Mesenchymal stem cell (in vitro differentiated cells and primary cell): ENCODE measurements around the gene ZNF334.

ENCODE experiments used
- DNase-seq: peaks from one replicate; pipeline ENCODE4 v3.0.0-alpha.2; 2013
- H2AFZ ChIP-seq: one replicate; pipeline ENCODE4 v1.6.1; 2013; ENCODE audit warnings: low read depth, mild to moderate bottlenecking, control low read depth, inconsistent platforms, low read length, moderate library complexity
- H2AK5ac ChIP-seq: 2 replicates; pipeline ENCODE4 v1.6.1; 2013; ENCODE audit warnings: low read length, moderate library complexity, mild to moderate bottlenecking, inconsistent platforms; ENCODE audit not compliant: severe bottlenecking
- H2BK120ac ChIP-seq: one replicate; pipeline ENCODE4 v1.6.1; 2013; ENCODE audit warnings: low read depth, mild to moderate bottlenecking, inconsistent platforms, low read length, moderate library complexity
- H2BK12ac ChIP-seq, 2 experiments: one replicate each; pipeline ENCODE4 v1.6.1; 2013; ENCODE audit warnings: inconsistent platforms in 2 of 2, low read length in 2 of 2, mild to moderate bottlenecking in 2 of 2, moderate library complexity in 2 of 2, control low read depth in 1 of 2
- H2BK15ac ChIP-seq: one replicate; pipeline ENCODE4 v1.6.1; 2013; ENCODE audit warnings: mild to moderate bottlenecking, low read depth, inconsistent platforms; ENCODE audit not compliant: poor library complexity, severe bottlenecking
- H2BK5ac ChIP-seq: 2 replicates; pipeline ENCODE4 v1.6.1; 2013; ENCODE audit warnings: low read depth, mild to moderate bottlenecking, low read length, control low read depth, inconsistent platforms; ENCODE audit not compliant: poor library complexity, severe bottlenecking
- H3K14ac ChIP-seq, 2 experiments: one replicate each; pipeline ENCODE4 v1.6.1; 2013; ENCODE audit warnings: inconsistent platforms in 2 of 2, low read length in 2 of 2, control low read depth in 1 of 2, mild to moderate bottlenecking in 1 of 2, moderate library complexity in 1 of 2
- H3K18ac ChIP-seq, 2 experiments: one replicate each; pipeline ENCODE4 v1.6.1; 2013; ENCODE audit warnings: inconsistent platforms in 2 of 2, low read length in 2 of 2, control low read depth in 1 of 2, low read depth in 1 of 2, mild to moderate bottlenecking in 1 of 2
- H3K23ac ChIP-seq, 2 experiments: one replicate each; pipeline ENCODE4 v1.6.1; 2013; ENCODE audit warnings: inconsistent platforms in 2 of 2, low read length in 2 of 2, mild to moderate bottlenecking in 2 of 2, moderate library complexity in 2 of 2, control low read depth in 1 of 2
- H3K27ac ChIP-seq: 2 replicates; pipeline ENCODE4 v1.5.1; 2013; ENCODE audit warnings: mild to moderate bottlenecking, moderate library complexity, low read length, control low read depth, inconsistent platforms; ENCODE audit not compliant: poor library complexity, severe bottlenecking
- H3K27me3 ChIP-seq, 2 experiments: 2 replicates each; pipeline versions ENCODE4 v1.6.1 to v1.7.0; 2013; ENCODE audit warnings: low read length in 2 of 2, mild to moderate bottlenecking in 2 of 2, moderate library complexity in 2 of 2, control low read depth in 1 of 2, inconsistent platforms in 1 of 2; ENCODE audit not compliant: control insufficient read depth in 1 of 2, insufficient read depth in 1 of 2
- H3K36me3 ChIP-seq, 2 experiments: 2 replicates each; pipeline versions ENCODE4 v1.6.1 to v1.7.0; 2013; ENCODE audit warnings: low read length in 2 of 2, control low read depth in 1 of 2, inconsistent platforms in 1 of 2, low read depth in 1 of 2, mild to moderate bottlenecking in 1 of 2; ENCODE audit not compliant: insufficient read depth in 2 of 2, control insufficient read depth in 1 of 2
- H3K4ac ChIP-seq, 2 experiments: one replicate each; pipeline ENCODE4 v1.6.1; 2013; ENCODE audit warnings: inconsistent platforms in 2 of 2, low read length in 2 of 2, mild to moderate bottlenecking in 2 of 2, moderate library complexity in 2 of 2, control low read depth in 1 of 2, low read depth in 1 of 2
- H3K4me1 ChIP-seq: 2 replicates; pipeline ENCODE4 v1.6.1; 2013; ENCODE audit warnings: low read depth, low read length, control low read depth; ENCODE audit not compliant: control insufficient read depth, insufficient read depth
- H3K4me2 ChIP-seq: 2 replicates; pipeline ENCODE4 v1.6.1; 2013; ENCODE audit warnings: low read length, mild to moderate bottlenecking, inconsistent platforms; ENCODE audit not compliant: poor library complexity, severe bottlenecking
- H3K4me3 ChIP-seq, 2 experiments: 2 replicates each; pipeline versions ENCODE4 v1.5.1 to v1.7.0; 2013; ENCODE audit warnings: low read length in 2 of 2, mild to moderate bottlenecking in 2 of 2, control low read depth in 1 of 2, low read depth in 1 of 2; ENCODE audit not compliant: insufficient read depth in 1 of 2
- H3K79me1 ChIP-seq: replicated peaks from 2 replicates; pipeline ENCODE4 v1.6.1; 2013; ENCODE audit warnings: mild to moderate bottlenecking, control low read depth, low read length, inconsistent platforms; ENCODE audit not compliant: poor library complexity, severe bottlenecking
- H3K9ac ChIP-seq: 2 replicates; pipeline ENCODE4 v1.7.0; 2013; ENCODE audit warnings: mild to moderate bottlenecking, low read length, moderate library complexity
- H3K9me3 ChIP-seq: 2 replicates; pipeline ENCODE4 v1.7.0; 2013; ENCODE audit warnings: mild to moderate bottlenecking, low read length; ENCODE audit not compliant: control insufficient read depth
- H4K8ac ChIP-seq: one replicate; pipeline ENCODE4 v1.6.1; 2013; ENCODE audit warnings: inconsistent platforms, mild to moderate bottlenecking, low read length, moderate library complexity
- H4K91ac ChIP-seq: one replicate; pipeline ENCODE4 v1.6.1; 2013; ENCODE audit warnings: mild to moderate bottlenecking, low read length, inconsistent platforms
- WGBS: methylation state at CpG from one replicate; pipeline ENCODE4 v1.1.7; 2013; ENCODE audit warnings: mixed read lengths; 5-methylcytosine and 5-hydroxymethylcytosine counted together

Gene ZNF334

GRCh38 chr20:46559685-46560440, 46.5 kb upstream of the ZNF334 start:
- Histone ChIP-seq H3K9ac (no peak overlapping the region), H2BK15ac (no peak overlapping the region), H3K9me3 (no peaks in the 10 kb centered on the region), H3K4me1 (peaks cover 7% of the 10 kb centered on the region), H3K36me3 (no peaks in the 10 kb centered on the region), H2AFZ (no peak overlapping the region), H3K27me3 (peaks cover 0 to 8% of the 10 kb centered on the region in 2 experiments), H2BK5ac (no peak overlapping the region), H3K4me3 (no peak overlapping the region), H4K91ac (no peak overlapping the region), H3K23ac (no peak overlapping the region), H3K27ac (no peak overlapping the region), H4K8ac (no peak overlapping the region), H3K14ac (no peak overlapping the region), H3K4ac (no peak overlapping the region), H3K4me2 (no peak overlapping the region), H3K79me1 (no peaks in the 10 kb centered on the region), H2BK12ac (no peak overlapping the region), H2BK120ac (no peak overlapping the region), H2AK5ac (no peak overlapping the region), H3K18ac (no peak overlapping the region)
- 78% methylated on average over 7 of the region's 7 CpGs for WGBS
- no peak for DNase-seq

DNA sequence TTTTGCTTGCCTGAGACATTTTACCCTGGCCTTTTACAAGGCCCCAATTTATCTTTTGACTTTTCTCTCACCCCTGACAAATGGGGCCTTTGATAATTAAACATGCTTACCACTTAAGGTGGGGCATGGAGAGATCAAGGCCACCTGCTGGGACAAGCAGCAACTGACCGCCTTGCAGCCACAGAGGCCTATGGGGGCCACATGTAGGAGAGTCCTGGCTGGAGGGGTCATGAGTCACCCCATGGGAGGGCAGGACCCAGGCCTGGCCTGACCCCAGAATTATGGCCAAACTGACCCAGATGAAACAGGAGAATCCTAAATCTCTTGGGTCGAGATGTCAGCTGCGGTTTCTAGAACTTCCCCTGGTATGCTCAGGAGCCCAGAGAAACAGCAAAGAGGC, 45.6 kb upstream of the ZNF334 start:
- Histone ChIP-seq H3K27ac (no peak overlapping the region), H3K4me1 (peaks cover 7% of the 10 kb centered on the region), H2AFZ (no peak overlapping the region), H4K91ac (no peak overlapping the region), H2AK5ac (no peak overlapping the region), H3K18ac (no peak overlapping the region), H3K9me3 (no peaks in the 10 kb centered on the region), H3K36me3 (no peaks in the 10 kb centered on the region), H3K27me3 (peaks cover 0 to 8% of the 10 kb centered on the region in 2 experiments), H2BK12ac (no peak overlapping the region), H2BK15ac (no peak overlapping the region), H3K14ac (no peak overlapping the region), H3K4me3 (no peak overlapping the region), H3K79me1 (no peaks in the 10 kb centered on the region), H3K4me2 (no peak overlapping the region), H3K23ac (no peak overlapping the region), H2BK120ac (no peak overlapping the region), H4K8ac (no peak overlapping the region), H3K4ac (no peak overlapping the region), H2BK5ac (no peak overlapping the region), H3K9ac (peak overlapping the region; percentile 13)
- DNase-seq, result no peak
- WGBS, result 89% methylated on average over 3 of the region's 3 CpGs

- no peak overlapping the region for H2BK15ac ChIP-seq
- H4K8ac ChIP-seq, result no peak overlapping the region
- H3K4me3 ChIP-seq, result no peak overlapping the region
- no peak overlapping the region for H2AK5ac ChIP-seq
- H3K79me1 ChIP-seq, result no peaks in the 10 kb centered on the region
- no peak overlapping the region for H3K18ac ChIP-seq
- peaks cover 7% of the 10 kb centered on the region for H3K4me1 ChIP-seq
- H3K27me3 ChIP-seq, result peaks cover 0 to 8% of the 10 kb centered on the region in 2 experiments
- H3K4ac ChIP-seq, result no peak overlapping the region
- peak; percentile 77 for DNase-seq
- H3K4me2 ChIP-seq, result no peak overlapping the region
- H3K9me3 ChIP-seq, result no peaks in the 10 kb centered on the region
- no peak overlapping the region for H3K27ac ChIP-seq
- H2AFZ ChIP-seq, result no peak overlapping the region
- no peak overlapping the region for H3K23ac ChIP-seq
- no peak overlapping the region for H3K14ac ChIP-seq
- H4K91ac ChIP-seq, result no peak overlapping the region
- WGBS, result 42% methylated on average over 5 of the region's 5 CpGs
- peak overlapping the region; percentile 13 for H3K9ac ChIP-seq
- H2BK5ac ChIP-seq, result no peak overlapping the region
- no peak overlapping the region for H2BK120ac ChIP-seq
- no peaks in the 10 kb centered on the region for H3K36me3 ChIP-seq
- no peak overlapping the region for H2BK12ac ChIP-seq
Observed at GRCh38 chr20:46558511-46558959, 45.2 kb upstream of the ZNF334 start.

- H2BK15ac ChIP-seq, result no peak overlapping the region
- H3K4me1 ChIP-seq, result peaks cover 3% of the 10 kb centered on the region
- no peak overlapping the region for H4K91ac ChIP-seq
- H4K8ac ChIP-seq, result no peak overlapping the region
- H3K14ac ChIP-seq, result no peak overlapping the region
- no peaks in the 10 kb centered on the region for H3K9me3 ChIP-seq
- WGBS, result 80% methylated on average over 8 of the region's 8 CpGs
- no peaks in the 10 kb centered on the region for H3K36me3 ChIP-seq
- H3K9ac ChIP-seq, result peak overlapping the region; percentile 18
- H2BK12ac ChIP-seq, result no peak overlapping the region
- no peak overlapping the region for H3K4ac ChIP-seq
- H3K27ac ChIP-seq, result no peak overlapping the region
- no peak overlapping the region for H2AFZ ChIP-seq
- peaks cover 0 to 8% of the 10 kb centered on the region in 2 experiments for H3K27me3 ChIP-seq
- no peak overlapping the region for H2AK5ac ChIP-seq
- no peaks in the 10 kb centered on the region for H3K79me1 ChIP-seq
- DNase-seq, result no peak
- no peak overlapping the region for H2BK120ac ChIP-seq
- H3K4me3 ChIP-seq, result peak overlapping the region in 1 of 2 experiments; percentile 15
- no peak overlapping the region for H3K23ac ChIP-seq
- no peak overlapping the region for H3K18ac ChIP-seq
- no peak overlapping the region for H3K4me2 ChIP-seq
- H2BK5ac ChIP-seq, result no peak overlapping the region
Observed at GRCh38 chr20:46557231-46557956, 44.0 kb upstream of the ZNF334 start.
